HT-29 (cell line): ENCODE measurements around the gene CD70. TPM values are rescaled to one million over a fixed set of nuclear protein-coding genes. Genes with fewer than 3 reads are reported as not detected.
"Not testable (repeated sequence)": the region's sequence is repeated elsewhere in the genome, so short reads cannot be mapped to it uniquely, and the experiment has no call there.

Experiments
- DNase-seq: peaks from one replicate; pipeline ENCODE4 v3.0.0-alpha.2; 2015; ENCODE audit warnings: low spot score
- total RNA-seq: library from RNA; depleted of rRNA; stranded (reverse); fragments of >200 nt; shearing (Covaris generic); gene quantifications from 2 replicates; pipeline ENCODE4 v1.2.3, GENCODE V29; 2014; rRNA removed

The CD70 gene
- not detected in 2 replicates for total RNA-seq

- DNase-seq = no peak
Measured at GRCh38 chr19:6590827-6591319, at the start of gene CD70. TSS of gene CD70 (minus strand) at chr19:6591150. CDS start at chr19:6591002, 148 bp downstream.

GRCh38 chr19:6640333-6640732, 49.4 kb upstream of the CD70 start:
- not testable (repeated sequence) for DNase-seq

GRCh38 chr19:6639439-6639838, 48.5 kb upstream of the CD70 start:
- DNase-seq = no peak

- not testable (repeated sequence) for DNase-seq
Measured at GRCh38 chr19:6633456-6633813, 42.5 kb upstream of the CD70 start.

GRCh38 chr19:6632747-6633455, 42.0 kb upstream of the CD70 start:
- DNase-seq = peak; percentile 72

- DNase-seq = peak; percentile 73
Measured at GRCh38 chr19:6632002-6632621, 41.2 kb upstream of the CD70 start.

- DNase-seq = no peak
Measured at GRCh38 chr19:6626764-6627163, 35.8 kb upstream of the CD70 start.

- DNase-seq = no peak
Measured at GRCh38 chr19:6617374-6617773, 26.4 kb upstream of the CD70 start.

- no peak for DNase-seq
Measured at GRCh38 chr19:6616011-6616410, 25.1 kb upstream of the CD70 start.

- DNase-seq = no peak
Measured at GRCh38 chr19:6613711-6614110, 22.8 kb upstream of the CD70 start.

GRCh38 chr19:6610934-6611852, 20.2 kb upstream of the CD70 start:
- no peak for DNase-seq

- DNase-seq = no peak
Measured at GRCh38 chr19:6608940-6609339, 18.0 kb upstream of the CD70 start.

GRCh38 chr19:6608146-6608545, 17.2 kb upstream of the CD70 start:
- not testable (repeated sequence) for DNase-seq

- DNase-seq = not testable (repeated sequence)
Measured at GRCh38 chr19:6606276-6607070, 15.5 kb upstream of the CD70 start.

GRCh38 chr19:6604906-6605305, 14.0 kb upstream of the CD70 start:
- DNase-seq = no peak

- no peak for DNase-seq
Measured at GRCh38 chr19:6602729-6603114, 11.8 kb upstream of the CD70 start.

GRCh38 chr19:6601537-6602052, 10.6 kb upstream of the CD70 start:
- DNase-seq = not testable (repeated sequence)

GRCh38 chr19:6600951-6601536, 10.1 kb upstream of the CD70 start:
- DNase-seq = not testable (repeated sequence)

GRCh38 chr19:6599866-6600454, 9.0 kb upstream of the CD70 start:
- DNase-seq = no peak

- not testable (repeated sequence) for DNase-seq
Measured at GRCh38 chr19:6598254-6598892, 7.4 kb upstream of the CD70 start.
